Transverse colon (tissue), 4 donors: ENCODE results near the gene KIF1C. TPM values are rescaled to one million over a fixed set of nuclear protein-coding genes. Genes with fewer than 3 reads are reported as not detected.

ENCODE experiments used
- DNase-seq: peaks from one replicate; pipeline ENCODE4 v3.0.0-alpha.2; 2019
- H3K27ac ChIP-seq, 4 donors: fragments of 200-600 bp; sonication (generic); 2 replicates each; pipeline ENCODE4 v1.5.1; 2016 to 2018; ENCODE audit warnings: inconsistent platforms in 4 of 4
- H3K27me3 ChIP-seq: fragments of 200-600 bp; sonication (generic); 2 replicates; pipeline ENCODE4 v1.5.1; 2017; ENCODE audit warnings: inconsistent platforms
- H3K36me3 ChIP-seq, 4 donors: fragments of 200-600 bp; sonication (generic); 2 replicates each; pipeline ENCODE4 v1.5.1; 2017 to 2019; ENCODE audit warnings: inconsistent platforms in 4 of 4
- H3K4me1 ChIP-seq, 4 donors: fragments of 200-600 bp; sonication (generic); 2 replicates each; pipeline ENCODE4 v1.5.1; 2017 to 2020; ENCODE audit warnings: inconsistent platforms in 4 of 4
- H3K4me3 ChIP-seq, 4 donors: fragments of 200-600 bp; sonication (generic); 1 replicate in 1 of 4; 2 replicates in 3 of 4; pipeline versions ENCODE4 v1.5.1 to v1.6.1; 2017 to 2019; ENCODE audit warnings: inconsistent platforms in 4 of 4
- H3K9me3 ChIP-seq, 2 donors: fragments of 200-600 bp; sonication (generic); 2 replicates each; pipeline ENCODE4 v1.5.1; 2017 to 2019; ENCODE audit warnings: inconsistent platforms in 2 of 2
- CTCF ChIP-seq, 5 experiments: fragments of 200-600 bp in 3 of 5; fragments of 450-650 bp in 2 of 5; sonication (generic) in 3 of 5; IDR thresholded peaks; 1 replicate in 2 of 5; 2 replicates in 3 of 5; pipeline ENCODE4 v1.5.1; 2016 to 2017; ENCODE audit warnings: antibody characterized with exemption in 5 of 5, inconsistent platforms in 3 of 5, mild to moderate bottlenecking in 2 of 5, moderate library complexity in 1 of 5
- EP300 ChIP-seq: sonication (generic); formaldehyde crosslinking; IDR thresholded peaks from one replicate; pipeline ENCODE4 v1.6.1; 2017; ENCODE audit warnings: antibody characterized with exemption, low read depth
- POLR2A ChIP-seq: fragments of 450-650 bp; IDR thresholded peaks from one replicate; pipeline ENCODE4 v1.6.1; 2016; ENCODE audit warnings: antibody characterized with exemption, mild to moderate bottlenecking, moderate library complexity
- POLR2AphosphoS5 ChIP-seq, 3 donors: sonication (generic); formaldehyde crosslinking; IDR thresholded peaks; one replicate each; pipeline ENCODE4 v1.6.1; 2016; ENCODE audit warnings: antibody characterized with exemption in 3 of 3
- WGBS, 2 donors: methylation state at CpG; one replicate each; pipeline ENCODE4 v1.1.5; 2018; ENCODE audit warnings: low coverage in 1 of 2; 5-methylcytosine and 5-hydroxymethylcytosine counted together
- in situ Hi-C, 4 donors: fragments of 200-750 bp; cut with MboI; loops; one replicate each; pipeline versions ENCODE4 v1.15.0 to v1.15.1; 2017; ENCODE audit warnings: low sequenced_read_pairs in 3 of 4, low pct_ligation_motif_present in 1 of 4, low pct_unique_long_range_greater_than_20kb in 1 of 4
- intact Hi-C: fragments of 100-400 bp; cut with DNase I; formaldehyde crosslinking; loops from one replicate; pipeline ENCODE4 v1.15.1; 2023; ENCODE audit warnings: low total_unique reads
- total RNA-seq, 4 donors: library from RNA; depleted of rRNA; stranded (reverse); fragments of >200 nt; gene quantifications; one replicate each; pipeline ENCODE4 v1.1.0, GENCODE V29; 2016

Gene KIF1C
- total RNA-seq, 4 donors from 2014 or later, result 106 to 125 (median 114) TPM

GRCh38 chr17:5047446-5047845 lies 49.7 kb downstream of the KIF1C start:
- Histone ChIP-seq H3K27ac (peak overlapping the region; percentile 0 to 84 (median 62)), H3K4me1 (peaks cover 11 to 61% (median 23%) of the 10 kb centered on the region in 4 donors), H3K9me3 (no peaks in the 10 kb centered on the region), H3K27me3 (no peaks in the 10 kb centered on the region), H3K4me3 (no peak overlapping the region), H3K36me3 (no peaks in the 10 kb centered on the region)
- in situ Hi-C loops, result no loop called here
- 11 to 20% methylated on average over 2 of the region's 2 CpGs for WGBS, 2 donors
- intact Hi-C loops, result no loop called here
- TF ChIP-seq POLR2AphosphoS5 (IDR thresholded peaks at IDR 0.05) (no peak), CTCF (IDR thresholded peaks at IDR 0.05) (no peak), EP300 (no peak), POLR2A (no peak)
- DNase-seq, result no peak

- whole genome bisulfite sequencing, 2 donors, result 50 to 56% methylated on average over 1 to 5 of the region's 5 CpGs
- no peaks in the 10 kb centered on the region for H3K27me3 ChIP-seq
- intact Hi-C loops (no loop called here), in situ Hi-C loops (no loop called here)
- H3K27ac ChIP-seq, result peak overlapping the region; percentile 74 to 84 (median 78)
- H3K4me3 ChIP-seq, result no peak overlapping the region
- no peaks in the 10 kb centered on the region for H3K9me3 ChIP-seq
- H3K36me3 ChIP-seq, result no peaks in the 10 kb centered on the region
- H3K4me1 ChIP-seq, result peaks cover 11 to 50% (median 23%) of the 10 kb centered on the region in 4 donors
- peak; percentile 46 for DNase-seq
- no peak for TF ChIP-seq POLR2A
- no peak for TF ChIP-seq CTCF (IDR thresholded peaks at IDR 0.05)
- TF ChIP-seq EP300, result no peak
- no peak for TF ChIP-seq POLR2AphosphoS5 (IDR thresholded peaks at IDR 0.05)
These were observed 51.6 kb downstream of the KIF1C start for GRCh38 chr17:5049314-5049841.

- H3K9me3 ChIP-seq, result no peaks in the 10 kb centered on the region
- H3K4me1 ChIP-seq, result peaks cover 9 to 41% (median 20%) of the 10 kb centered on the region in 4 donors
- WGBS, 2 donors, result 58 to 68% methylated on average over 3 to 9 of the region's 9 CpGs
- no peaks in the 10 kb centered on the region for H3K27me3 ChIP-seq
- no peak for DNase-seq
- TF ChIP-seq EP300, result no peak
- no peak for TF ChIP-seq POLR2AphosphoS5 (IDR thresholded peaks at IDR 0.05)
- no peak for TF ChIP-seq CTCF (IDR thresholded peaks at IDR 0.05)
- no peak for TF ChIP-seq POLR2A
- peak overlapping the region; percentile 74 to 84 (median 78) for H3K27ac ChIP-seq
- intact Hi-C loops, result no loop called here
- no peak overlapping the region for H3K4me3 ChIP-seq
- no peaks in the 10 kb centered on the region for H3K36me3 ChIP-seq
- in situ Hi-C loops, result loop anchor here in 2 of 4 donors (25.0 kb wide), 1 partner anchor 138 kb away; the partner anchor contains the start of gene CHRNE (in 2 of the 2)
These were observed 52.5 kb downstream of the KIF1C start for GRCh38 chr17:5050278-5050677.

DNA sequence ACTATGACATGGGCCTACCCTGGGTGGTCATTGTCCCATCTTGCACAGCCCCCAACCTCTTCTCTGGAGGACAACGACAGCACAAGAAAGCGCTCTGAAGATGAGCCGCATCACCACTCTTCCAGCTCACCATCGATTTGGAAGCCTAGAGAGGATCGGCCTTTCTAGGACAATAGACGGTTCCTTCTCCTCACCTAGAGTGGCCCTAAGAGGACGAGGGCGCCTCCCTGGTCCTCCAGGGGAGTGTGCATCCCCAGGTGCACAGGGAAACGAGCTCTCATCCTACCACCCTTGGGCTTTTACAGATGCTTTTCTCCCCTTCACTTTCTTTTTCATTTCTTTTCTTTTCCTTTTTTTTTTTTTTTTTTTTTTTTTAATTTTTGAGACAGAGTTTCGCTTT lies 57.8 kb downstream of the KIF1C start:
- TF ChIP-seq POLR2A, result no peak
- in situ Hi-C loops (loop anchor here in 2 of 4 donors (25.0 kb wide), 1 partner anchor 143 kb away; the partner anchor contains the start of gene CHRNE (in 2 of the 2)), intact Hi-C loops (no loop called here)
- H3K4me1 ChIP-seq, result no peaks in the 10 kb centered on the region
- no peaks in the 10 kb centered on the region for H3K36me3 ChIP-seq
- WGBS, 2 donors, result 93 to 100% methylated on average over 2 to 10 of the region's 10 CpGs
- no peaks in the 10 kb centered on the region for H3K9me3 ChIP-seq
- H3K27ac ChIP-seq, result no peak overlapping the region
- H3K27me3 ChIP-seq, result no peaks in the 10 kb centered on the region
- H3K4me3 ChIP-seq, result no peak overlapping the region
- no peak for DNase-seq
